ENCODE data around the gene SMYD3.
"Not testable (repeated sequence)": the region's sequence is repeated elsewhere in the genome, so short reads cannot be mapped to it uniquely, and the experiment has no call there.

Gene SMYD3

DNA sequence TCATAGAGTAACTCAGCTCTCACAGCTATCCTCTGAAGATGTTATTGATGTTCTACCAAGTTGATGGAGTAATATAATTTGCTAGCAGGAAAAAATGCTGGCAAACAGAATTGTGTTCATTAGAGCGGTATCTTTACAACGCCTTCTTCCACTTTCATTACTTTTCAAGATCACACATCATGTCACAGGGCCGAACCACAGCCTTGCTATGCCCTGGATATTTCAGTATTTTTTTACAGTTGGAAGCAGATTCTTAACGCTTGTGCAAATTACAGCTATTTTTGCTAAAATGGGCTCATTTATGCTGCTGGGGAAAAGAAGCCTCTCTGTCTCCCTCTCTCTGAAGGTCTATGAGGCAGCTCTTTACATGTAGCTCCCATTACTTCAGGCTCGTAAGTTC lies 720.1 kb downstream of the SMYD3 start:
- H3K4me1 ChIP-seq, result peaks cover 17% of the 10 kb centered on the region
- no peaks in the 10 kb centered on the region for H3K9me3 ChIP-seq
- TF ChIP-seq, protein P1, sequence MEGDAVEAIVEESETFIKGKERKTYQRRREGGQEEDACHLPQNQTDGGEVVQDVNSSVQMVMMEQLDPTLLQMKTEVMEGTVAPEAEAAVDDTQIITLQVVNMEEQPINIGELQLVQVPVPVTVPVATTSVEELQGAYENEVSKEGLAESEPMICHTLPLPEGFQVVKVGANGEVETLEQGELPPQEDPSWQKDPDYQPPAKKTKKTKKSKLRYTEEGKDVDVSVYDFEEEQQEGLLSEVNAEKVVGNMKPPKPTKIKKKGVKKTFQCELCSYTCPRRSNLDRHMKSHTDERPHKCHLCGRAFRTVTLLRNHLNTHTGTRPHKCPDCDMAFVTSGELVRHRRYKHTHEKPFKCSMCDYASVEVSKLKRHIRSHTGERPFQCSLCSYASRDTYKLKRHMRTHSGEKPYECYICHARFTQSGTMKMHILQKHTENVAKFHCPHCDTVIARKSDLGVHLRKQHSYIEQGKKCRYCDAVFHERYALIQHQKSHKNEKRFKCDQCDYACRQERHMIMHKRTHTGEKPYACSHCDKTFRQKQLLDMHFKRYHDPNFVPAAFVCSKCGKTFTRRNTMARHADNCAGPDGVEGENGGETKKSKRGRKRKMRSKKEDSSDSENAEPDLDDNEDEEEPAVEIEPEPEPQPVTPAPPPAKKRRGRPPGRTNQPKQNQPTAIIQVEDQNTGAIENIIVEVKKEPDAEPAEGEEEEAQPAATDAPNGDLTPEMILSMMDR (IDR thresholded peaks at IDR 0.05; ENCODE audit: low read depth, low read length), result no peak
- H3K4me3 ChIP-seq (ENCODE audit: low read depth, low read length), result no peak overlapping the region
- H3K27me3 ChIP-seq, result no peaks in the 10 kb centered on the region
- no peak for DNase-seq
- peaks cover 5% of the 10 kb centered on the region for H3K36me3 ChIP-seq

GRCh38 chr1:245779797-245780755 lies 727.0 kb downstream of the SMYD3 start:
- Histone ChIP-seq H3K27me3 (no peaks in the 10 kb centered on the region), H3K36me3 (peaks cover 12% of the 10 kb centered on the region), H3K9me3 (0 out of 2 replicates have a peak, but pooled peaks cover 3% of the 10 kb centered on the region), H3K4me3 (ENCODE audit: low read depth, low read length) (no peak overlapping the region), H3K4me1 (peaks cover 8% of the 10 kb centered on the region)
- DNase-seq, result no peak
- TF ChIP-seq, protein P1 (IDR thresholded peaks at IDR 0.05; ENCODE audit: low read depth, low read length), result peak; percentile 39

DNA sequence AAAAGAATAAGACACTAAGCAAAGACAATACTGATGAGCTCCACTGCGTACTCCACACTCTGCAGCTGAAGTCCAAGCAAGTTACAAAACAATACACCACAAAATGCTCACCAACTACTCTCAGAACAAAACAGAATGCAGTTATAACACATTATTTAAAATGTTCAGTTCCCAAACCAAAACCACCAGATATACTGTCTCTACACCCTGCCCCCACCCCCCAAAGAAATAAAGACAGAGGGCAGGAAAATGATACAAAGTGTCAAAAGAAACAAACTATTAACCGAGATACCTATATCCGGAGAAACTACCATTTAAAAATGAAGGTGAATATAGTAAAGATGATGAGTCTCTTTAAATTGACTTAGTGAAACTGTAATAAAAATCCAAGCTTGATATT lies 729.3 kb downstream of the SMYD3 start:
- Histone ChIP-seq H3K4me1 (peaks cover 8% of the 10 kb centered on the region), H3K9me3 (0 out of 2 replicates have a peak, but pooled peaks cover 3% of the 10 kb centered on the region), H3K27me3 (no peaks in the 10 kb centered on the region), H3K36me3 (peaks cover 21% of the 10 kb centered on the region), H3K4me3 (ENCODE audit: low read depth, low read length) (no peak overlapping the region)
- TF ChIP-seq, protein P1 (IDR thresholded peaks at IDR 0.05; ENCODE audit: low read depth, low read length), result no peak
- no peak for DNase-seq

DNA sequence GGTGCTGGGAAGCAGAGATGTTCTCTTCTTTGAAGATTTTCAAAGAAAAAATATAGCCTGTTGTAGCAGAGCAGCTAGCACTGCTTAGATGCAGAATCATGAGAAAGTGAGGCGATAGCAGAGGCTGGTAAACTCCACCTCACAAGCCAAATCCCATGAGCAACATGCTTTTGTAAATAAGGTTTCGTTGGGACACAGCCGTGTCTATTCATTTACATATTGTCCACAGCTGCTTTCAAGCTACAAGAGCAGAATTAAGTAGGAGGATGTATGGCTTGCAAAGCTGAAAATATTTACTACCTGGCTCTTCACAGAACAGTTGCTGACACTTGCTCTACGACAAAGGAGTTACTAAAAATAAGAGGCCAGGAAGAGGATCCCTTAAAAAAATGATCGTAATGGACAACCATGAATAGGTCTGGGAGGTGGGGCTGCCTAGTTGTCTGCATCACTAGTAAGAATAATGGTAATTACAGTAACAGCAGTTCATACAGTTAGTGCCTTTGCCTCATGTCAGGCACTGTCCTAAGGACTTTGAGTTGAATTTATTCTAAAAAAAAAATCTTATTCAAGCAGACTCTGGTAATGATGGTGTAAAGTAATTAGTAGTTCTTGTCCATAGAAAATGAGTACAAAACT lies 730.3 kb downstream of the SMYD3 start:
- Histone ChIP-seq H3K36me3 (peaks cover 21% of the 10 kb centered on the region), H3K4me3 (ENCODE audit: low read depth, low read length) (no peak overlapping the region), H3K27me3 (no peaks in the 10 kb centered on the region), H3K4me1 (peaks cover 8% of the 10 kb centered on the region), H3K9me3 (0 out of 2 replicates have a peak, but pooled peaks cover 3% of the 10 kb centered on the region)
- DNase-seq, result no peak
- TF ChIP-seq, protein P1 (IDR thresholded peaks at IDR 0.05; ENCODE audit: low read depth, low read length), result no peak

DNA sequence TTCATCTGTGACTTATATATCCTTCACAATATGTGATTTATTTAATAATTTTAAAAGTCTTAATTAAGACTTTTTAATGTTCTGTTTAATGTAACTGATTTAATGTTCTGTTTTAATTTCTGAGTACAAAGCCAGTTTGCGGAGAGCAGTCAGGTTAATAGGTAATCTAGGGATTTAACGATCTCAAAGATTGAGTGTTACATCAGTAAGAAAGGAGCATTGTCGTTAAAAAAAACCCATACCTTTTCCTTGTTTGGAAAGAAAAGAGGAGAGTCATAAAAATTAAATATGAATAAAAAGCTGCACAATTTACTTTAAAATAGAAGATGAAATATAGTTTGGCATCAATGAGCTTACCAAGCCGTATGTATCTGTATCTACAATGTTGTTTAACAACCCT lies 730.9 kb downstream of the SMYD3 start:
- Histone ChIP-seq H3K9me3 (0 out of 2 replicates have a peak, but pooled peaks cover 3% of the 10 kb centered on the region), H3K27me3 (no peaks in the 10 kb centered on the region), H3K4me1 (peaks cover 9% of the 10 kb centered on the region), H3K4me3 (ENCODE audit: low read depth, low read length) (no peak overlapping the region), H3K36me3 (peaks cover 21% of the 10 kb centered on the region)
- DNase-seq, result no peak
- TF ChIP-seq, protein P1 (IDR thresholded peaks at IDR 0.05; ENCODE audit: low read depth, low read length), result no peak

GRCh38 chr1:245774931-245775330 lies 732.1 kb downstream of the SMYD3 start:
- not testable (repeated sequence) for DNase-seq; H3K9me3 ChIP-seq; H3K4me3 ChIP-seq (ENCODE audit: low read depth, low read length); H3K27me3 ChIP-seq
- Histone ChIP-seq H3K4me1 (peaks cover 14% of the 10 kb centered on the region), H3K36me3 (peaks cover 19% of the 10 kb centered on the region)
